Glomerular endothelial cell (primary cell): ENCODE results near the gene SRCIN1. TPM values are rescaled to one million over a fixed set of nuclear protein-coding genes. Genes with fewer than 3 reads are reported as not detected.
"Not testable (repeated sequence)": the region's sequence is repeated elsewhere in the genome, so short reads cannot be mapped to it uniquely, and the experiment has no call there.

Source experiments
- DNase-seq: peaks from one replicate; pipeline ENCODE4 v3.0.0-alpha.2; 2011; ENCODE audit warnings: low read depth, low spot score; ENCODE audit errors: extremely low read depth
- total RNA-seq: library from RNA; depleted of rRNA; stranded (reverse); fragments of >200 nt; gene quantifications from 2 replicates; pipeline ENCODE4 v1.2.3, GENCODE V29; 2015

Gene SRCIN1
- total RNA-seq, 1 donor from 2014 or later = not detected

- DNase-seq = no peak
Observed at GRCh38 chr17:38551121-38551520, 54.6 kb downstream of the SRCIN1 start.

- DNase-seq = no peak
Observed at GRCh38 chr17:38550661-38551060, 55.1 kb downstream of the SRCIN1 start.

- no peak for DNase-seq
Observed at GRCh38 chr17:38549285-38549684, 56.5 kb downstream of the SRCIN1 start.

GRCh38 chr17:38547444-38547843 lies 58.3 kb downstream of the SRCIN1 start:
- DNase-seq = no peak

GRCh38 chr17:38546396-38546795 lies 59.4 kb downstream of the SRCIN1 start:
- DNase-seq = no peak

- DNase-seq = no peak
Observed at GRCh38 chr17:38545531-38546225, 60.1 kb downstream of the SRCIN1 start.

- DNase-seq = no peak
Observed at GRCh38 chr17:38544839-38545209, 60.9 kb downstream of the SRCIN1 start.

- no peak for DNase-seq
Observed at GRCh38 chr17:38544175-38544838, 61.4 kb downstream of the SRCIN1 start.

- no peak for DNase-seq
Observed at GRCh38 chr17:38543403-38544174, 62.2 kb downstream of the SRCIN1 start.

- DNase-seq = no peak
Observed at GRCh38 chr17:38542286-38542685, 63.5 kb downstream of the SRCIN1 start.

GRCh38 chr17:38541281-38541680 lies 64.5 kb downstream of the SRCIN1 start:
- DNase-seq = no peak

GRCh38 chr17:38540514-38541045 lies 65.2 kb downstream of the SRCIN1 start:
- no peak for DNase-seq

GRCh38 chr17:38539386-38539785 lies 66.4 kb downstream of the SRCIN1 start:
- no peak for DNase-seq

- DNase-seq = no peak
Observed at GRCh38 chr17:38538906-38539305, 66.8 kb downstream of the SRCIN1 start.

GRCh38 chr17:38536661-38537060 lies 69.1 kb downstream of the SRCIN1 start:
- no peak for DNase-seq

GRCh38 chr17:38535886-38536285 lies 69.9 kb downstream of the SRCIN1 start:
- no peak for DNase-seq

- no peak for DNase-seq
Observed at GRCh38 chr17:38534498-38534885, 71.3 kb downstream of the SRCIN1 start.

- no peak for DNase-seq
Observed at GRCh38 chr17:38533866-38534497, 71.8 kb downstream of the SRCIN1 start.

- DNase-seq = no peak
Observed at GRCh38 chr17:38533241-38533640, 72.5 kb downstream of the SRCIN1 start.

GRCh38 chr17:38532451-38532850 lies 73.3 kb downstream of the SRCIN1 start:
- DNase-seq = no peak

- not testable (repeated sequence) for DNase-seq
Observed at GRCh38 chr17:38531761-38532160, 74.0 kb downstream of the SRCIN1 start.
